Right forelimb (tissue), 1 donor: ENCODE data around the gene HLTF.
"Not testable (repeated sequence)": the region's sequence is repeated elsewhere in the genome, so short reads cannot be mapped to it uniquely, and the experiment has no call there.

Experiments
- DNase-seq: peaks from one replicate; pipeline ENCODE4 v3.0.0-alpha.2; 2018

The HLTF gene

GRCh38 chr3:148990236-148990635 is 96.1 kb downstream of the HLTF start:
- no peak for DNase-seq

- not testable (repeated sequence) for DNase-seq
Observed at GRCh38 chr3:148987551-148987950, 98.8 kb downstream of the HLTF start.

GRCh38 chr3:148981273-148981672 is 105.1 kb downstream of the HLTF start:
- no peak for DNase-seq
